AG09319 (cell line): ENCODE data around the gene GAS7.

Experiments used
- DNase-seq: peaks from one replicate; pipeline ENCODE4 v3.0.0-alpha.2; 2010; ENCODE audit warnings: low read depth; ENCODE audit errors: extremely low read depth
- TF ChIP-seq, protein P1 (sequence below): IDR thresholded peaks from 2 replicates; pipeline ENCODE4 v1.5.1; 2011; ENCODE audit warnings: low read depth, mild to moderate bottlenecking, inconsistent platforms, low read length, moderate library complexity

Gene GAS7

DNA sequence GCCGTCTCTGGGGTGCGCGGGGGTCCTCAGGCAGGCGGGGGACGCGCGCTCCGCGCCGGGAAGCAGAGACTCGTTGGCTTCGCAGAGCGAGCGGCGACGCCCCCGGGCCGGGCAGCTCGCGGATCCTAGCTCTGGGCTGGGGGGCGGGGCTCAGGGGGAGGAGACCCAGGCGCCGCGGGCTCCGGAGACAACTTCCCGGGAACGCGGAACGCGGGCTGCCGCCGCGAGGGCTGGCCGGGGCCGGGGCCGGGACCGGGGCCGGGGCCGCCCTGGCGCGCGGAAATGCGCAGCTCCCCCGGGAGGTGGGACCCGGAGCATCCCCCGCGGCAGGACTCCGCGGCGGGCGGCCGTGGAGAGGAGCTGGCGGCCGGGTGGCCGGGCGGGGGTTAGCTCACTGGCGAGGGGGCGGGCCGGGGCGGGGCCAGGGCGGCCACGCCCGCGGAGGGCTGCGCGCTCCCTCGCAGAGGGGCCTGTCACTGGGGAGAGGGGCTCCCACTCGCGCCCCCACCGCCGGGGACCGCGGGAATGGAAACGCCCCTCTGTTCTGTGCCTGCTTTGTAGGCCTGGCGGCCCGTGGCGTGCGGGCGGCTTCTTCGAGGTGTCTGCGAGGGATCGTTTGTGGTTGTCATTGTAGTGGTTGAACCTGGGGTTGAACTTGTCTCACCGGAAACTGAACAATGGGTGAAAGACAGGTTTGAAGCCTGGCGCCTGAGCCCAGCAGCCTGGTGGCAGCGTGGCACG, at the start of gene GAS7:
Gene GAS7 (minus strand): TSS at position 98 of the 741 bp plus-strand sequence.
- no peak for DNase-seq
- TF ChIP-seq, protein P1, sequence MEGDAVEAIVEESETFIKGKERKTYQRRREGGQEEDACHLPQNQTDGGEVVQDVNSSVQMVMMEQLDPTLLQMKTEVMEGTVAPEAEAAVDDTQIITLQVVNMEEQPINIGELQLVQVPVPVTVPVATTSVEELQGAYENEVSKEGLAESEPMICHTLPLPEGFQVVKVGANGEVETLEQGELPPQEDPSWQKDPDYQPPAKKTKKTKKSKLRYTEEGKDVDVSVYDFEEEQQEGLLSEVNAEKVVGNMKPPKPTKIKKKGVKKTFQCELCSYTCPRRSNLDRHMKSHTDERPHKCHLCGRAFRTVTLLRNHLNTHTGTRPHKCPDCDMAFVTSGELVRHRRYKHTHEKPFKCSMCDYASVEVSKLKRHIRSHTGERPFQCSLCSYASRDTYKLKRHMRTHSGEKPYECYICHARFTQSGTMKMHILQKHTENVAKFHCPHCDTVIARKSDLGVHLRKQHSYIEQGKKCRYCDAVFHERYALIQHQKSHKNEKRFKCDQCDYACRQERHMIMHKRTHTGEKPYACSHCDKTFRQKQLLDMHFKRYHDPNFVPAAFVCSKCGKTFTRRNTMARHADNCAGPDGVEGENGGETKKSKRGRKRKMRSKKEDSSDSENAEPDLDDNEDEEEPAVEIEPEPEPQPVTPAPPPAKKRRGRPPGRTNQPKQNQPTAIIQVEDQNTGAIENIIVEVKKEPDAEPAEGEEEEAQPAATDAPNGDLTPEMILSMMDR = no peak

DNA sequence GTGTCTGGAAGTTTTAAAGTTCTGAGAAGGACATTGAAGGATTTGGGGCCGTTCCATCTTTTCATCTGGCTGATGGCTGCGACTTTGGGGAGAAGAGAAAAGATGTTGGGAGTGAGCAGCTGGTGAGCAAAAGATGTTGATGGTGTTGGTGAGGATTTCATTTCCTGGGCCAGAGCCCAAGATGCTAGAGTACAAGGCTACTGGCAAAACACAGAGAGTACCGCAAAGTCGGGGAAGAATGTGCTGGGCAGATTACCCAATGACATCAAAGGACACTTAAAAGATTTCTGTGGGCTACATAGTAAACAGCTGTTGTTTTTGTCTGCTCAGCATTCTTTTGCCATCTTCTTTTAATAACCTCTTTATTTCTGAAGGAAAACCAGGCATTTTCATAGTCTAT, 49.4 kb upstream of the GAS7 start:
- TF ChIP-seq, protein P1 = no peak
- DNase-seq = no peak

DNA sequence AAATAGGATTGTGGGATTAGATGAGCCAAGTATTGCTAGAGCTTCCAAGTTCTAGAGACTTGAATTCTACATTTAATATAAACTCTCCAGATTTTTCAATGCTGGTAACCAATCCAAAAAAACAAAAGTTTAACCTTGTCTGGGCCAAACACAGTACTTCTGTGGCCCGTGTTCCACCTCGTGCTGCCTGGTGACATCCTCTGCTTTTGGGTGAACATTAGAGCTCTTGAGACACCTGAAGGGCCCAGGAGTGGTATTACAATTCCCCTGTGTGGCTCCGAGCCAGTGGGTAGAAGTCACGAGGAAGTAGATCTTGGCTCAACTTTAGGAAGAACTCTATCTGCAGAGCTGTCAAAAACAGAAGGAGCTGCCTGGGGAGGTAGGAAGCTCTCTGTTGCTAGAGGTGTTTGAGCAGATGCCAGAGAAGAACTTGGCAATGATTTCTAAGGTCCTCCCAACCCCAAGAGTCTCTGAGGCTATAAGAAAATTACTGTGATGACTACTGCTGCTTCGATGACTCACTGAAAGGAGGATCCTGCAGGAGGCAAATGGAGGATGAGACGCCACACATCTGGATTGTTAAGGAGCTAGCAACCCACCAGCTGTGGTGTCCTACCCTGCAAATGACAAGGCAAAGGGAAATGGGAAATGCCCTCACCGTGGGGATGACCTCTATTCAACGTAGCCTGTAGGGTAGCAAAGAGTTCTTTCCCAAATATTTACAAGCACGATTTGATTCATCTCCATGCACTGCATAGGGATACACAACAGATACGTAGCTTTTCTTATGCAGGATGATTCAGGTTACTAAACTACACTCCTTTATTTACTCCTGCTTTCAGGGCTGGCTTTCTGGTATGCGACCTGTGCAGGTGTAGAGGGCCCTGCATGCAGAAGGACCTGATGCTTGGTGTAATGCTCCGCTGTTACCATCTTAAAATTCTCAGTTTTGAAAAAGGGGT, 45.8 kb upstream of the GAS7 start:
- DNase-seq = no peak
- TF ChIP-seq, protein P1 = no peak

DNA sequence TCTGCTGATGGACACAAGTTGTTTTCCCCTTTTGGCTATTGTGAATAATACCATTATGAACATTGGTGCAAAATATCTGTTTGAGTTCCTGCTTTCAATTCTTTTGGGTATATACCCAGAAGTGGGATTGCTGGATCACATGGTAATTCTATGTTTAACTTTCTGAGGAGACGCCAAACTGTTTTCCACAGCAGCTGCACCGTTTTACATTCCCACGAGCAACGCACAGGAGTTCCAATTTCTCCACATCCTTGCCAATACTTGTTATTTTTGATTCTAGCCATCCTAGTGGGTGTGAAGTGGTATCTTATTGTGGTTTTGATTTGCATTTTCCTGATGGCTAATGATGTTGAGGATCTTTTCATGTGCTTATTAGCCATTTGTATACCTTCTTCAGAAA, 43.4 kb upstream of the GAS7 start:
- DNase-seq = no peak
- TF ChIP-seq, protein P1 = no peak

DNA sequence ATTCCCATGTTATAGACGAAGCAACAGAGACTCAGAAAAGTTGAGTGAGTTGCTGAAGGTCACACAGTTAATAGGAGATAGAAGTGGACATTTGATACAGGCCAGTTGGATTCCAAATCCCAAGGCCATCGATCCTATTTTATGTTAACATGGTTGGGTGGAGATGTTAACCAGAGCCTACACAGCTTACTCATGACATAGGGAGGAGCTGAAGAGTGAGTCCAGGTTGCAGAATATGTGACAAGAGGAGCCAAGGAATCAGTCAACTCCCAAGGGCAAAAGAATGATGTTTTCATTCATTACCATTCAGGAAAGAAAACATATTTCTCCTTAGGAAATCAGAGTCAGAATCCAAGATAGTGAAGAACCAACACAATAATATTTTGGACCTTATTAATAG, 40.3 kb upstream of the GAS7 start:
- TF ChIP-seq, protein P1 = no peak
- DNase-seq = no peak

DNA sequence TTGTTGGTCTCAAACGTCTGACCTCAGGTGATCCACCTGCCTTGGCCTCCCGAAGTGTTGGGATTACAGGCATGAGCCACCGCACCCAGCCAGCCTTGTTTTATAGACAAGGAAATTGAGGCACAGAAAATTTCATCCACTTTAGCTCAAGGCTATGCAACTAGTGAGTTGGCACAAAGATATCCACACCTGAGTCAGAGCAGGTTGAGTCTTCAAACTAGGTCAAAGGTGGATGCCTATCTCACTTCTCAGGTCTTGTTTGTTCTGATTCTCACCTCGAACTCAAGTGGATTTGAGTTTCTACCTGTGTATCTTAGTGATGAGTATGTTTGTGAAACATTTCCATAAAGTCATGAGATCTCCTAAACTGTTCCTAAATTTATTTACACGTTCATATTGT, 35.6 kb upstream of the GAS7 start:
- no peak for DNase-seq

More for the DNA sequence above, 35.6 kb upstream of the GAS7 start:
- TF ChIP-seq, protein P1 = no peak
